HEK293 (cell line): ENCODE data around the gene SDHAF1.
A peak's percentile ranks its signal among the peaks of the same experiment; 100 is the strongest.

Experiments used
- KLF16 ChIP-seq: fragments of 450-650 bp; formaldehyde crosslinking; IDR thresholded peaks from 2 replicates; pipeline ENCODE4 v1.5.1; 2017; ENCODE audit warnings: missing biosample characterization, missing genetic modification characterization
- KLF9 ChIP-seq: fragments of 450-650 bp; formaldehyde crosslinking; IDR thresholded peaks from 2 replicates; pipeline ENCODE4 v1.5.1; 2016; ENCODE audit warnings: missing biosample characterization, missing genetic modification characterization, low read depth
- RBAK ChIP-seq: fragments of 450-650 bp; formaldehyde crosslinking; IDR thresholded peaks from 2 replicates; pipeline ENCODE4 v1.5.1; 2016; ENCODE audit warnings: missing biosample characterization, missing genetic modification characterization
- ZBTB20 ChIP-seq: fragments of 450-650 bp; formaldehyde crosslinking; IDR thresholded peaks from 2 replicates; pipeline ENCODE4 v1.5.1; 2016; ENCODE audit warnings: missing biosample characterization, missing genetic modification characterization
- ZFP37 ChIP-seq: fragments of 450-650 bp; formaldehyde crosslinking; IDR thresholded peaks from 2 replicates; pipeline ENCODE4 v1.5.1; 2016; ENCODE audit warnings: missing biosample characterization, missing genetic modification characterization
- ZFP41 ChIP-seq: fragments of 450-650 bp; formaldehyde crosslinking; IDR thresholded peaks from 2 replicates; pipeline ENCODE4 v1.5.1; 2016; ENCODE audit warnings: missing biosample characterization, missing genetic modification characterization, borderline replicate concordance
- ZIC2 ChIP-seq: fragments of 450-650 bp; formaldehyde crosslinking; IDR thresholded peaks from 2 replicates; pipeline ENCODE4 v1.5.1; 2016; ENCODE audit warnings: missing biosample characterization, missing genetic modification characterization
- ZNF169 ChIP-seq: fragments of 450-650 bp; formaldehyde crosslinking; IDR thresholded peaks from 2 replicates; pipeline ENCODE4 v1.5.1; 2016; ENCODE audit warnings: missing biosample characterization, missing genetic modification characterization
- ZNF184 ChIP-seq: fragments of 450-650 bp; IDR thresholded peaks from 2 replicates; pipeline ENCODE4 v1.5.1; 2018; ENCODE audit warnings: missing biosample characterization, mild to moderate bottlenecking, missing genetic modification characterization
- ZNF214 ChIP-seq: fragments of 450-650 bp; formaldehyde crosslinking; IDR thresholded peaks from 2 replicates; pipeline ENCODE4 v1.5.1; 2017; ENCODE audit warnings: missing biosample characterization, mild to moderate bottlenecking, missing genetic modification characterization, borderline replicate concordance
- ZNF350 ChIP-seq: fragments of 450-650 bp; formaldehyde crosslinking; IDR thresholded peaks from 2 replicates; pipeline ENCODE4 v1.5.0; 2017; ENCODE audit warnings: missing biosample characterization, mild to moderate bottlenecking, missing genetic modification characterization
- ZNF37A ChIP-seq: fragments of 450-650 bp; IDR thresholded peaks from 2 replicates; pipeline ENCODE4 v1.5.1; 2018; ENCODE audit warnings: missing biosample characterization, missing genetic modification characterization
- ZNF391 ChIP-seq: fragments of 450-650 bp; formaldehyde crosslinking; IDR thresholded peaks from 2 replicates; pipeline ENCODE4 v1.5.1; 2016; ENCODE audit warnings: low read depth, missing biosample characterization, missing genetic modification characterization, borderline replicate concordance
- ZNF426 ChIP-seq: fragments of 450-650 bp; formaldehyde crosslinking; IDR thresholded peaks from 2 replicates; pipeline ENCODE4 v1.5.1; 2017; ENCODE audit warnings: missing biosample characterization, missing genetic modification characterization, mild to moderate bottlenecking, inconsistent platforms, moderate library complexity
- ZNF610 ChIP-seq: fragments of 450-650 bp; formaldehyde crosslinking; IDR thresholded peaks from 2 replicates; pipeline ENCODE4 v1.5.1; 2016; ENCODE audit warnings: missing biosample characterization, missing genetic modification characterization, borderline replicate concordance
- ZNF624 ChIP-seq: fragments of 450-650 bp; formaldehyde crosslinking; IDR thresholded peaks from 2 replicates; pipeline ENCODE4 v1.5.1; 2017; ENCODE audit warnings: missing biosample characterization, missing genetic modification characterization
- ZNF626 ChIP-seq: fragments of 450-650 bp; sonication (Bioruptor Pico); formaldehyde crosslinking; IDR thresholded peaks from 2 replicates; pipeline ENCODE4 v1.5.1; 2018; ENCODE audit warnings: missing biosample characterization, missing genetic modification characterization, inconsistent platforms
- ZNF76 ChIP-seq: fragments of 450-650 bp; formaldehyde crosslinking; IDR thresholded peaks from 2 replicates; pipeline ENCODE4; 2016; ENCODE audit warnings: low read depth, missing biosample characterization, missing genetic modification characterization, borderline replicate concordance
- ZNF777 ChIP-seq: fragments of 450-650 bp; formaldehyde crosslinking; IDR thresholded peaks from 2 replicates; pipeline ENCODE4 v1.5.1; 2017; ENCODE audit warnings: missing biosample characterization, missing genetic modification characterization, borderline replicate concordance
- ZNF785 ChIP-seq: fragments of 450-650 bp; formaldehyde crosslinking; IDR thresholded peaks from 2 replicates; pipeline ENCODE4 v1.5.1; 2016; ENCODE audit warnings: missing biosample characterization, missing genetic modification characterization
- ZSCAN30 ChIP-seq: fragments of 450-650 bp; IDR thresholded peaks from 2 replicates; pipeline ENCODE4 v1.5.1; 2018; ENCODE audit warnings: missing biosample characterization, mild to moderate bottlenecking, missing genetic modification characterization, moderate library complexity
- TF ChIP-seq, protein P1 (sequence below): fragments of 450-650 bp; formaldehyde crosslinking; IDR thresholded peaks from 2 replicates; pipeline ENCODE4 v1.5.1; 2016; ENCODE audit warnings: missing biosample characterization, missing genetic modification characterization
- TF ChIP-seq, protein P2 (sequence below): fragments of 450-650 bp; formaldehyde crosslinking; IDR thresholded peaks from 2 replicates; pipeline ENCODE4 v1.5.1; 2017; ENCODE audit warnings: missing biosample characterization, missing genetic modification characterization
- TF ChIP-seq, protein P3 (sequence below): fragments of 450-650 bp; formaldehyde crosslinking; IDR thresholded peaks from 2 replicates; pipeline ENCODE4 v1.5.1; 2016; ENCODE audit warnings: missing biosample characterization, missing genetic modification characterization
- TF ChIP-seq, protein P4 (sequence below): sonication (generic); formaldehyde crosslinking; IDR thresholded peaks from 2 replicates; pipeline ENCODE4 v1.8.1; 2022; ENCODE audit warnings: mild to moderate bottlenecking, moderate library complexity, missing genetic modification reagents
- TF ChIP-seq, protein P5 (sequence below): fragments of 450-650 bp; formaldehyde crosslinking; IDR thresholded peaks from 2 replicates; pipeline ENCODE4 v1.5.1; 2017; ENCODE audit warnings: missing biosample characterization, missing genetic modification characterization
- TF ChIP-seq, protein P6 (sequence below): fragments of 450-650 bp; formaldehyde crosslinking; IDR thresholded peaks from 2 replicates; pipeline ENCODE4 v1.5.1; 2016; ENCODE audit warnings: missing biosample characterization, missing genetic modification characterization, borderline replicate concordance
- TF ChIP-seq, protein P7 (sequence below): fragments of 450-650 bp; formaldehyde crosslinking; IDR thresholded peaks from 2 replicates; pipeline ENCODE4 v1.5.1; 2016; ENCODE audit warnings: missing biosample characterization, missing genetic modification characterization

Gene SDHAF1

DNA sequence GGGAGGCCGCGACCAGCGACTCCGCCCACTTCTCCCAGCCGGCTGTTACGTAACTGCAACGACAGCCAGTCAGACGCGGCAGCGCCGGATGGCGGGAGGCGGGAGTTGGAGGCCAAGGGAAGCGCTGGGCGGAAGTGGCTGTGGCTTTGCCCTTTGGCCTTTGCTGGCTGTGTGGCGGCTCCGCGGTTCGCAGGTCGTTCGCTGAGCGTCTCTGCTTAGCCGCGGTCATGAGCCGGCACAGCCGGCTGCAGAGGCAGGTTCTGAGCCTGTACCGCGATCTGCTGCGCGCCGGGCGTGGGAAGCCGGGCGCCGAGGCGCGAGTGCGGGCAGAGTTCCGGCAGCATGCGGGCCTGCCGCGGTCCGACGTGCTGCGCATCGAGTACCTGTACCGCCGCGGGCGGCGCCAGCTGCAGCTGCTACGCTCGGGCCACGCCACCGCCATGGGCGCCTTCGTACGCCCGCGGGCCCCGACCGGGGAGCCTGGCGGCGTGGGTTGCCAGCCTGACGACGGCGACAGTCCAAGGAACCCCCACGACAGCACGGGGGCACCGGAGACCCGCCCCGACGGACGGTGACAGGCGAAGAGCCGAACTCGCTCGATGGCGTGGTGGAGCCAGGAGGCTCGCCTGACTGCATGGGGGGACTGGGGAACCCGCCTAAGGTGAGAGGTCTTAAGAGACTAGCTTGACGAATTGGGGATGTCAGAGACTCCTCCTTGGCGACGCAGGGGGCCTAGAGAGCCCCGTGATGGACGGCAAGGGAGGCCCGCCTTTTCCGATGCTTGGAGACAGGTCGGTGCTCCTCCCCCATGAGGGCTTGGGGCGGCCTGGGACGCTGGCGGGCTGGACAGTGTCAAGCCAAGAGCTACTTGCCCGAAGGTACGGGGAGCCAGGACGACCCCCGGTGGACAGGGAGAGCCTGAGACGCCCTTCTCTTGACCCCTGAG lies at the start of gene SDHAF1 (continued):
- TF ChIP-seq, protein P1, sequence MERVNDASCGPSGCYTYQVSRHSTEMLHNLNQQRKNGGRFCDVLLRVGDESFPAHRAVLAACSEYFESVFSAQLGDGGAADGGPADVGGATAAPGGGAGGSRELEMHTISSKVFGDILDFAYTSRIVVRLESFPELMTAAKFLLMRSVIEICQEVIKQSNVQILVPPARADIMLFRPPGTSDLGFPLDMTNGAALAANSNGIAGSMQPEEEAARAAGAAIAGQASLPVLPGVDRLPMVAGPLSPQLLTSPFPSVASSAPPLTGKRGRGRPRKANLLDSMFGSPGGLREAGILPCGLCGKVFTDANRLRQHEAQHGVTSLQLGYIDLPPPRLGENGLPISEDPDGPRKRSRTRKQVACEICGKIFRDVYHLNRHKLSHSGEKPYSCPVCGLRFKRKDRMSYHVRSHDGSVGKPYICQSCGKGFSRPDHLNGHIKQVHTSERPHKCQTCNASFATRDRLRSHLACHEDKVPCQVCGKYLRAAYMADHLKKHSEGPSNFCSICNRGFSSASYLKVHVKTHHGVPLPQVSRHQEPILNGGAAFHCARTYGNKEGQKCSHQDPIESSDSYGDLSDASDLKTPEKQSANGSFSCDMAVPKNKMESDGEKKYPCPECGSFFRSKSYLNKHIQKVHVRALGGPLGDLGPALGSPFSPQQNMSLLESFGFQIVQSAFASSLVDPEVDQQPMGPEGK (tag by site-specific recombination), result peak; percentile 77; the same call in 1 of the 2 replicates
- TF ChIP-seq ZNF626, result no peak
- TF ChIP-seq ZNF624 (tag by site-specific recombination), result no peak
- peak; percentile 74; the same call in 1 of the 2 replicates for TF ChIP-seq ZNF610
- TF ChIP-seq, protein P2, sequence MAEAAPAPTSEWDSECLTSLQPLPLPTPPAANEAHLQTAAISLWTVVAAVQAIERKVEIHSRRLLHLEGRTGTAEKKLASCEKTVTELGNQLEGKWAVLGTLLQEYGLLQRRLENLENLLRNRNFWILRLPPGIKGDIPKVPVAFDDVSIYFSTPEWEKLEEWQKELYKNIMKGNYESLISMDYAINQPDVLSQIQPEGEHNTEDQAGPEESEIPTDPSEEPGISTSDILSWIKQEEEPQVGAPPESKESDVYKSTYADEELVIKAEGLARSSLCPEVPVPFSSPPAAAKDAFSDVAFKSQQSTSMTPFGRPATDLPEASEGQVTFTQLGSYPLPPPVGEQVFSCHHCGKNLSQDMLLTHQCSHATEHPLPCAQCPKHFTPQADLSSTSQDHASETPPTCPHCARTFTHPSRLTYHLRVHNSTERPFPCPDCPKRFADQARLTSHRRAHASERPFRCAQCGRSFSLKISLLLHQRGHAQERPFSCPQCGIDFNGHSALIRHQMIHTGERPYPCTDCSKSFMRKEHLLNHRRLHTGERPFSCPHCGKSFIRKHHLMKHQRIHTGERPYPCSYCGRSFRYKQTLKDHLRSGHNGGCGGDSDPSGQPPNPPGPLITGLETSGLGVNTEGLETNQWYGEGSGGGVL (tag by site-specific recombination), result peak; percentile 72
- no peak for TF ChIP-seq ZNF350 (tag by site-specific recombination)
- no peak for TF ChIP-seq RBAK (tag by site-specific recombination)
- TF ChIP-seq ZIC2 (tag by site-specific recombination), result peak; percentile 56
- TF ChIP-seq, protein P3, sequence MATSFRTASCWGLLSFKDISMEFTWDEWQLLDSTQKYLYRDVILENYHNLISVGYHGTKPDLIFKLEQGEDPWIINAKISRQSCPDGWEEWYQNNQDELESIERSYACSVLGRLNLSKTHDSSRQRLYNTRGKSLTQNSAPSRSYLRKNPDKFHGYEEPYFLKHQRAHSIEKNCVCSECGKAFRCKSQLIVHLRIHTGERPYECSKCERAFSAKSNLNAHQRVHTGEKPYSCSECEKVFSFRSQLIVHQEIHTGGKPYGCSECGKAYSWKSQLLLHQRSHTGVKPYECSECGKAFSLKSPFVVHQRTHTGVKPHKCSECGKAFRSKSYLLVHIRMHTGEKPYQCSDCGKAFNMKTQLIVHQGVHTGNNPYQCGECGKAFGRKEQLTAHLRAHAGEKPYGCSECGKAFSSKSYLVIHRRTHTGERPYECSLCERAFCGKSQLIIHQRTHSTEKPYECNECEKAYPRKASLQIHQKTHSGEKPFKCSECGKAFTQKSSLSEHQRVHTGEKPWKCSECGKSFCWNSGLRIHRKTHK (tag by site-specific recombination), result no peak
- TF ChIP-seq, protein P4, sequence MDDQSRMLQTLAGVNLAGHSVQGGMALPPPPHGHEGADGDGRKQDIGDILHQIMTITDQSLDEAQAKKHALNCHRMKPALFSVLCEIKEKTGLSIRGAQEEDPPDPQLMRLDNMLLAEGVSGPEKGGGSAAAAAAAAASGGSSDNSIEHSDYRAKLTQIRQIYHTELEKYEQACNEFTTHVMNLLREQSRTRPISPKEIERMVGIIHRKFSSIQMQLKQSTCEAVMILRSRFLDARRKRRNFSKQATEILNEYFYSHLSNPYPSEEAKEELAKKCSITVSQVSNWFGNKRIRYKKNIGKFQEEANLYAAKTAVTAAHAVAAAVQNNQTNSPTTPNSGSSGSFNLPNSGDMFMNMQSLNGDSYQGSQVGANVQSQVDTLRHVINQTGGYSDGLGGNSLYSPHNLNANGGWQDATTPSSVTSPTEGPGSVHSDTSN, result peak; percentile 61; the same call in 1 of the 2 replicates
- peak; percentile 56; the same call in 1 of the 2 replicates for TF ChIP-seq ZNF169
- TF ChIP-seq ZNF184 (tag by site-specific recombination), result no peak; the same call in 1 of the 2 replicates
- peak; percentile 69; the same call in 1 of the 2 replicates for TF ChIP-seq ZNF785 (tag by site-specific recombination)
- TF ChIP-seq ZNF777 (tag by site-specific recombination), result peak; percentile 98
- TF ChIP-seq, protein P5, sequence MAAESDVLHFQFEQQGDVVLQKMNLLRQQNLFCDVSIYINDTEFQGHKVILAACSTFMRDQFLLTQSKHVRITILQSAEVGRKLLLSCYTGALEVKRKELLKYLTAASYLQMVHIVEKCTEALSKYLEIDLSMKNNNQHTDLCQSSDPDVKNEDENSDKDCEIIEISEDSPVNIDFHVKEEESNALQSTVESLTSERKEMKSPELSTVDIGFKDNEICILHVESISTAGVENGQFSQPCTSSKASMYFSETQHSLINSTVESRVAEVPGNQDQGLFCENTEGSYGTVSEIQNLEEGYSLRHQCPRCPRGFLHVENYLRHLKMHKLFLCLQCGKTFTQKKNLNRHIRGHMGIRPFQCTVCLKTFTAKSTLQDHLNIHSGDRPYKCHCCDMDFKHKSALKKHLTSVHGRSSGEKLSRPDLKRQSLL (tag by site-specific recombination), result no peak; the same call in 1 of the 2 replicates
- TF ChIP-seq ZNF426, result no peak
- TF ChIP-seq, protein P6, sequence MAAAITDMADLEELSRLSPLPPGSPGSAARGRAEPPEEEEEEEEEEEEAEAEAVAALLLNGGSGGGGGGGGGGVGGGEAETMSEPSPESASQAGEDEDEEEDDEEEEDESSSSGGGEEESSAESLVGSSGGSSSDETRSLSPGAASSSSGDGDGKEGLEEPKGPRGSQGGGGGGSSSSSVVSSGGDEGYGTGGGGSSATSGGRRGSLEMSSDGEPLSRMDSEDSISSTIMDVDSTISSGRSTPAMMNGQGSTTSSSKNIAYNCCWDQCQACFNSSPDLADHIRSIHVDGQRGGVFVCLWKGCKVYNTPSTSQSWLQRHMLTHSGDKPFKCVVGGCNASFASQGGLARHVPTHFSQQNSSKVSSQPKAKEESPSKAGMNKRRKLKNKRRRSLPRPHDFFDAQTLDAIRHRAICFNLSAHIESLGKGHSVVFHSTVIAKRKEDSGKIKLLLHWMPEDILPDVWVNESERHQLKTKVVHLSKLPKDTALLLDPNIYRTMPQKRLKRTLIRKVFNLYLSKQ (tag by site-specific recombination), result no peak
- TF ChIP-seq KLF16 (tag by site-specific recombination), result peak; percentile 90
- TF ChIP-seq ZFP41 (tag by site-specific recombination), result no peak
- no peak for TF ChIP-seq ZNF214
- peak; percentile 82; the same call in 1 of the 2 replicates for TF ChIP-seq ZNF76
- TF ChIP-seq, protein P7, sequence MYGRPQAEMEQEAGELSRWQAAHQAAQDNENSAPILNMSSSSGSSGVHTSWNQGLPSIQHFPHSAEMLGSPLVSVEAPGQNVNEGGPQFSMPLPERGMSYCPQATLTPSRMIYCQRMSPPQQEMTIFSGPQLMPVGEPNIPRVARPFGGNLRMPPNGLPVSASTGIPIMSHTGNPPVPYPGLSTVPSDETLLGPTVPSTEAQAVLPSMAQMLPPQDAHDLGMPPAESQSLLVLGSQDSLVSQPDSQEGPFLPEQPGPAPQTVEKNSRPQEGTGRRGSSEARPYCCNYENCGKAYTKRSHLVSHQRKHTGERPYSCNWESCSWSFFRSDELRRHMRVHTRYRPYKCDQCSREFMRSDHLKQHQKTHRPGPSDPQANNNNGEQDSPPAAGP (tag by site-specific recombination), result peak; percentile 83
- TF ChIP-seq ZBTB20 (tag by site-specific recombination), result peak; percentile 49; the same call in 1 of the 2 replicates
- peak; percentile 77 for TF ChIP-seq ZFP37 (tag by site-specific recombination)
- TF ChIP-seq ZSCAN30 (tag by site-specific recombination), result peak; percentile 93
- TF ChIP-seq ZNF37A (tag by site-specific recombination), result no peak
- TF ChIP-seq KLF9, result peak; percentile 90
- TF ChIP-seq ZNF391 (tag by site-specific recombination), result 0 out of 2 replicates have a peak, but pooled peaks have one; percentile 59
